ENCODE data around the gene ARF6.
"Not testable (repeated sequence)": the region's sequence is repeated elsewhere in the genome, so short reads cannot be mapped to it uniquely, and the experiment has no call there.

Gene ARF6

GRCh38 chr14:49905989-49906388, 13.1 kb downstream of the ARF6 start:
- no peak for DNase-seq (ENCODE audit: low read depth in 2 of 2)

DNA sequence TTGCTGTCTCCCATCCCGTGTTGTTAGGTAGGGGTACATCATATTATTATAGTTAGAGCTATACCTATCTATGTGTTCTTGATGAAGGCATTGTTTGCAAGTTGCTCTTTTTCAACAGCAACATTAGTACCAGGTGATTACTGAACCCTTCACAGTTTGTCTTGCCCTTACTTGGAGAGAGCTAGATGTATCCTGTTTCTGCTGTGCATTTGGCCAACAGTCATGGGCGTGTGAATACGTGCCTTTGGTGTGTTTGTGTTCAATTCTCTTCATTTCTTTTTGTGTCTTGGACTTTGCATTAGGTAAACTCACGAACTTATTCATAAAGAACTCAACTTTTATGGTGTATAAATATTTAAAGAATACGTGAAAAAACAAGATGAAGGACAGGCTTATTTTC, 14.3 kb downstream of the ARF6 start:
- no peak for DNase-seq (ENCODE audit: low read depth in 2 of 2)

GRCh38 chr14:49908433-49908782, 15.5 kb downstream of the ARF6 start:
- no peak for DNase-seq (ENCODE audit: low read depth in 2 of 2)

GRCh38 chr14:49909016-49909415, 16.1 kb downstream of the ARF6 start:
- DNase-seq (ENCODE audit: low read depth in 2 of 2), result no peak

- no peak for DNase-seq (ENCODE audit: low read depth in 2 of 2)
Observed at GRCh38 chr14:49915085-49915484, 22.2 kb downstream of the ARF6 start.

DNA sequence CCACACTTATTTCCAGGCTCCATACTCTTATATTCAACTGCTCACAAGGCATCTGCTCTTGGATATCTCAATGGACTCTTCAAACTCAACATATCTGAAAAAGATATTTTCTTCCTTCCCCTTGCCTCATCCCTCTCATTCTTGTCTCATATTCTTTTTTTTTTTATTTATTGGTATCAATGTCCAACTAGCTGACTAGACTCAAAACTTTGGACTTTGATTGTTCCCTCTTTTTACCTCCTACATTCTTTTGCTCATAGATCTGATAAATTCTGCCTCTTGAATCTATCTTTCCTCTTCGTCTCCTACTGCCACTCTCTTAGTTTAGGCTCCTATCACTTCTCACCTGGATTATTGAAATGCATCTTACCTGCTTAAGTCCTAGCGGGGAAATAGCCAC, 25.8 kb downstream of the ARF6 start:
- no peak for DNase-seq (ENCODE audit: low read depth in 2 of 2)

GRCh38 chr14:49919825-49920659, 27.2 kb downstream of the ARF6 start:
- no peak for DNase-seq (ENCODE audit: low read depth in 2 of 2)

DNA sequence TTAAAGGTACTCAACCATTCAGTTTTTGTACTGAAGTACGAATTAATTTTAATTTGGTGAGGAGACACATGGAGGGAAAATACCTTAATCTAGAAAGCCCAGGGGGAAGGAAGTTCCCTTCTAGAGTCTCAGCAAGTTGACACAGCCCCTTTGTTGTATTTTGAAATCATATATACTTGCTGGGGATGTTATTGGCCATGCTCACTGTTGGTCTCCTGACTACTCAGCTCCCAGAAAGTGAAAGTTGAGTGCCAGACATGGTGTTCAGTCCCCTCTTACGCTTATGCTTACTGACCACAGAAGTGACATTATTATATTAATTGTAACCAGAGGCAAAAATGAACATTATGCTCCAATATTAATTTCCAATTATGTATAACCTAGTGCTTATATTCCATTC, 28.1 kb downstream of the ARF6 start:
- DNase-seq (ENCODE audit: low read depth in 2 of 2), result no peak

DNA sequence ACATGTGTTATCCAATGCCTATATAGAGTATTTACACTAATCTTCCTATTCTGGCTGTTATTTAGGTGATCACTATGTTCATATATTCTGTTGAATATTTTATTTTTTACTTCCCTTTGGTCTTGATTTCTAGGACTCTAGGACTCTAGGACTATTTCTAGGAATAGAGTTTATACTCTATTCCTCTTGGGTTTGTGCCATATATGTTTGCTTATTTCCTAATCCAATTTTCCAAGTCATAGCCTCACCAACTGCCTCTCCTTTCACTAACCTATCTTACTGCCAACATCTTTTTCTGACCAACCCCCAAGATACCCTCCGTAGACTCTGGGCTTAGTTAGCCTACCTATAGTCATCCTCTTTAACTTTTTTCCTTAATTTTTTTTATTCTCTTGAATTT, 28.5 kb downstream of the ARF6 start:
- DNase-seq (ENCODE audit: low read depth in 2 of 2), result no peak

GRCh38 chr14:49923442-49923841, 30.6 kb downstream of the ARF6 start:
- DNase-seq (ENCODE audit: low read depth in 2 of 2), result no peak

DNA sequence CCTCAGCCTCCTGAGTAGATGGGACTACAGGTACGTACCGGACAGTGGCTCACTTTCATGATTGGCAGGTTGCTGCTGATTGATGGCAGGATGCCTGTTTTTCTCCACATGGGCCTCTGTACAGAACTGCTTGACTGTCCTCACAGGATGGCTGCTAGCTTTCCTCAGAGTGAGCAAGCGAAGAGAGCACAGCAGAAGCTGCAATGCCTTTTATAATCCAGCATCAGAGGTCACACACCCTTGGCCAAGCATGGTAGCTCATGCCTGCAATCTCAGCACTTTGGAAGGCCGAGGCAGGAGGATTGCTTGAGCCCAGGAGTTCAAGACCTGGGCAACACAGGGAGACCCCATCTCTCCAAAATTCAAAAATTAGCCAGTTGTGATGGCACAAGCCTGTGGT, 31.0 kb downstream of the ARF6 start:
- no peak for DNase-seq (ENCODE audit: low read depth in 2 of 2)

- no peak for DNase-seq (ENCODE audit: low read depth in 2 of 2)
Observed at GRCh38 chr14:49924852-49925251, 32.0 kb downstream of the ARF6 start.

DNA sequence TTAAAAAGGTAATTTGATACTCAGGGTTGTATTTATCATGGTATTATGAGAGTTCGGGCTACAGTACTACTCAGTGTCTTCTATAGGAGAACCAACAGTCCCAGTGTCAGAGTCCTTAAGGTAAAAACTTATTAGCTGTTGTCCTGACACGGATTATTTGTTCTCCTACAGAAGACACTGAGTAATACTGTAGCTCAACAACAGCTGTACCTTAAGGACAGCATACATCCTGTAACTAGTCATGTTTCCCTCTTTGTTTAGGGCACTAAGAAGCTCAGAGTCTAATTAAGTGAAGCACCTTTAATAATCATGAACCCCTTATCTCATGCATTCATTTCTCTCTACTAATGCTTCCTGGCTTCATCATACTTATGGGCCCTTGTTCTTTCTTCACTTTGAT, 33.9 kb downstream of the ARF6 start:
- no peak for DNase-seq (ENCODE audit: low read depth in 2 of 2)

DNA sequence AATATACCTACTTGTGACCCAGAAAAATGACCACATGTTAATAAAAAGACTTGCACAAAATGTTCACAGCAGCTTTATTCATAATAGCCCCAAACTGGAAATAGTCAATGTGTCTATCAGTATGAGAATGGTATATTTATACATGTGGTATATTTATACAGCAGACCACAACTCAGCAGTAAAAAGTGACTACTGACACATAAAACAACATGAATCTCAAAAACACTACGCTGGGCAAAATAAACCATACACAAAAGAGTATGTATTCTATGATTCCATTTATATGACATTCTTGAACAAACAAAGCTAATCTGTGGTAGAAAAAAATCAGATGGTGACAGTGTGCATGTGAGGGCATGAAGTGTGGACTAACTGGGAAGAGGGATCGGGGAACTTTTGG, 35.1 kb downstream of the ARF6 start:
- no peak for DNase-seq (ENCODE audit: low read depth in 2 of 2)

DNA sequence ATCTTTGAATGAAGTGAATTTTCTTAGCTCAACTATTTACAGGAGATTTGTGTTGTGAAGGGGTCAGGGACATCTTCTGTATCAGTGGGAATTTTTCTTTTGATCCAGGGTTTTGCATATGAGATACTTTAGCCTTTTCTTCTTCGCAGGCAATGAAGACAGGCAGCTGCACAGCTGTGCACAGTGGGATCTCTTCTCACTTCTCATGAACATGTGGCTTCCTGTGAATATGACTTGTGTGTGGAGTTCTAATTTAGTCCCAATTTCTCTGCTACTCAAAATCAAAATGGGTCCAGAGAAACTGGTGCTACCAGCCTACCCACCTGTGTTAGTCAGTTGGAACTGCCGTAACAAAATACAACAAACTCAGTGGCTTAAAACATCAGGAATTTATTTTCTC, 37.8 kb downstream of the ARF6 start:
- no peak for DNase-seq (ENCODE audit: low read depth in 2 of 2)

DNA sequence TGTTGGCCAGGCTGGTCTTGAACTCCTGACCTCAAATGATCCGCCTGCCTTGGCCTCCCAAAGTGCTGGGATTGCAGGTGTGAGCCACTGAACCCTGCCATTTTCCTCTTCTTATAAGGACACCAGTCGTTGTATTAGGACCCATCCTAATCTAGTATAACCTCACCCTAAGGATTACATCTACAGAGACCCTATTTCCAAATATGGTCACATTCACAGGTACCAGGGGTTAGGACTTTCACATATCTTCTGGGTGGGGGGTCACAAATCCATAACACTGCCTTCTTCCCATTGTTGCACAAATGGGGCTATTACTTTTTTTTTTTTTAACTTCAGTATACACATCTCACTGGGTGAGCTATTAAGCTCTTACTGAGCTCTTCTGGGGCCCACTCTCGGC, 38.6 kb downstream of the ARF6 start:
- DNase-seq (ENCODE audit: low read depth in 2 of 2), result no peak

- no peak for DNase-seq (ENCODE audit: low read depth in 2 of 2)
Observed at GRCh38 chr14:49933128-49933527, 40.2 kb downstream of the ARF6 start.

GRCh38 chr14:49933704-49934103, 40.8 kb downstream of the ARF6 start:
- no peak for DNase-seq (ENCODE audit: low read depth in 2 of 2)

- no peak for DNase-seq (ENCODE audit: low read depth in 2 of 2)
Observed at GRCh38 chr14:49934646-49935045, 41.8 kb downstream of the ARF6 start.

DNA sequence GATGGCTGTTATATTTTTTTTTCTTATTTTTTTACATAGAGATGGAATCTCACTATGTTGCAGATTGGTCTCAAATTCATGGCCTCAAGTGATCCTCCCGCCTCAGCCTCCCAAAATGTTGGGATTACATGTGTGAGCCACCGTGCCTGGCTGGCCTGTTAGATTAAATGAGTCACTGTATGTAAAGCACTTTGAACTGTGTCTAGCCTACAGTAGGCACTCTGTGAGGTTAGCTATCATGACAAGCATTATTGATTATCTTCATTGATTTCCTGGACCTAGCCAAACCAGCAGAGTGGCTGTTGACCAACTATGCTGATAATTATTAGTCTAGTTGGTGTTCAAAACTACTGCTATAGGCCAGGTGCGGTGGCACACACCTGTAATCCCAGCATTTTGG, 42.6 kb downstream of the ARF6 start:
- no peak for DNase-seq (ENCODE audit: low read depth in 2 of 2)

DNA sequence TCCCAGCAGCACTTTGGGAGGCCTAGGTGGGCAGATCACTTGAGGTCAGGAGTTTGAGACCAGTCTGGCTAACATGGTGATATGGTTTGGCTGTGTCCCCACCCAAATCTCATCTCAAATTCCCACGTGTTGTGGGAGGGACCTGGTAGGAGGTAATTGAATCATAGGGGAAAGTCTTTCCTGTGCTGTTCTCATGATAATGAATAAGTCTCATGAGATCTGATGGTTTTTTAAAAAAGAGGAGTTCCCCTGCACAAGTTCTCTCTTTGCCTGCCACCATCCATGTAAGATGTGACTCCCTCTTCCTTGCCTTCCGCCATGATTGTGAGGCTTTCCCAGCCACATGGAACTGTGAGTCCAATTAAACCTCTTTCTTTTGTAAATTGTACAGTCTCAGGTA, 43.4 kb downstream of the ARF6 start:
- not testable (repeated sequence) for DNase-seq (ENCODE audit: low read depth in 2 of 2)

DNA sequence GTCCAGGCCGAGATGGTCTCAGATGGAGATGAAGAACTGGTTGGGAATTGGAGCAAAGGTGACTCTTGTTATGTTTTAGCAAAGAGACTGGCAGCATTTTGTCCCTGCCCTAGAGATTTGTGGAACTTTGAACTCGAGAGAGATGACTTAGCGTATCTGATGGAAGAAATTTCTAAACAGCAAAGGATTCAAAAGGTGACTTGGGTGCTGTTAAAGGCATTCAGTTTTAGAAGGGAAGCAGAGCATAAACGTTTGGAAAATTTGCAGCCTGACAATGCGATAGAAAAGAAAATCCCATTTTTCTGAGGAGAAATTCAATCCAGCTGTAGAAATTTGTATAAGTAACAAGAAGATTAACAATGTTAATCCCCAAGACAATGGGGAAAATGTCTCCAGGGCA, 44.0 kb downstream of the ARF6 start:
- DNase-seq (ENCODE audit: low read depth in 2 of 2), result not testable (repeated sequence)

DNA sequence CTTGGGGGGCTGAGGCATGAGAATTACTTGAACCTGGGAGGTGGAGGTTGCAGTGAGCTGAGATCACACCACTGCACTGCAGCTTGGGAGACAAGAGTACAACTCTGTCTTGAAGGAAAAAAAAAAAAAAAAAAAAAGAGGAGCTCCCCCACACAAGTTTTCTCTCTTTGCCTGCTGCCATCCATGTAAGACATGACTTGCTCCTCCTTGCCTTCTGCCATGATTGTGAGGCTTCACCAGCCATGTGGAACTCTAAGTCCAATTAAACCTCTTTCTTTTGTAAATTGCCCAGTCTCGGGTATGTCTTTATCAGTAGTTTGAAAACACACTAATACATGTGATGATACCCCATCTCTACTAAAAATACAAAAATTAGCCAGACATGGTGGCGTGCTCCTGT, 46.3 kb downstream of the ARF6 start:
- DNase-seq (ENCODE audit: low read depth in 2 of 2), result not testable (repeated sequence)

DNA sequence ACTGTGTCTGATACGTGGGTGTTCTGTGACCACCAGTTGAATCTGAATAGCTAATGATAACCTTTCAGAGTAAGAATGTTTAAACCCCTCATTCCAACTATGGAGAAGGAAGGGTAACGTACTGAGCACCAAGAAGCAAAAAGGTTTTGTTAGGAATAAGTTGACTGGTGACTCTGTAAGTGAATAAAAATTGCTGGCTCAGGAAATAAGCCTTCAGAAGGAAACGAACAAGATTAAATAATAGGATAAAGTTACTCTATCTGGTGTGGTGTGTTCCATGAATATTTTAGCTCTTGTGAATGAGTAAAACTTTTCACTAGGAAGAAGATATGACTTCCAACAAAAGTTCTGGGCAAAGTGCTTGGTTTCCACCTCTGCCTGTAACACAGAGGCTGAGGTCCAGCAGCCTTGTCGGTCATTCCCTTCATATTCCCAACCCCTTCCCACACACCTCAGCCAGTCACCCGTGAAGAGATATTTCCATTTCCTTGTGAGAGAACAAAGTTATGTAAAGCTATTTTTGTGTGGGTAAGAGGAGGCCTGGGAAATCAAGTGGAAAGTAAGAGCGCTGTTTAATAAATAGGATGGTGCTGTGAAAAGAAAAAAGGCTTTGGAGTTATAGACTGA, 47.1 kb downstream of the ARF6 start:
- no peak for DNase-seq (ENCODE audit: low read depth in 2 of 2)
